ENCODE data around the gene ADSS2.

GRCh38 chr1:244406337-244406736 lies 45.4 kb downstream of the ADSS2 start:
- TF ChIP-seq RFX5 (IDR thresholded peaks at IDR 0.05; ENCODE audit: low read depth, low read length) (no peak), POLR2A (IDR thresholded peaks at IDR 0.05; ENCODE audit: low read depth, low read length) (no peak), CTCF (conservative IDR thresholded peaks at IDR 0.05; ENCODE audit: low read depth, low read length) (no peak), CEBPB (IDR thresholded peaks at IDR 0.05; ENCODE audit: low read depth, low read length) (no peak), SMC3 (IDR thresholded peaks at IDR 0.05; ENCODE audit: low read depth, low read length) (no peak), ELK1 (IDR thresholded peaks at IDR 0.05; ENCODE audit: borderline replicate concordance, low read depth, low read length) (no peak)

Data from IMR-90 (cell line).